OCI-LY1 (cell line): Measurements from ENCODE around the gene FAM50A.

Source experiments
- CTCF ChIP-seq: fragments of 200-600 bp; sonication (generic), shearing (Covaris generic); IDR thresholded peaks from 2 replicates; pipeline ENCODE4 v1.5.1; 2017; ENCODE audit warnings: mild to moderate bottlenecking, antibody characterized with exemption, low read length, moderate library complexity, mixed read lengths
- EZH2 ChIP-seq: fragments of 200-600 bp; sonication (generic), shearing (Covaris generic); IDR thresholded peaks from 2 replicates; pipeline ENCODE4 v1.8.0; 2017; ENCODE audit warnings: borderline replicate concordance, mixed run types, mild to moderate bottlenecking, antibody characterized with exemption, low read length, moderate library complexity, mixed read lengths

GRCh38 chrX:154470914-154471568 is 27.1 kb downstream of the FAM50A start:
- TF ChIP-seq CTCF (no peak), EZH2 (no peak)
